GM12872 (cell line): ENCODE results near the gene UBA5.

Experiments
- TF ChIP-seq, protein P1 (sequence below): IDR thresholded peaks from 3 replicates; pipeline ENCODE4 v1.5.1; 2011; ENCODE audit warnings: low read depth, mild to moderate bottlenecking, low read length, moderate library complexity; ENCODE audit not compliant: insufficient read depth

Gene UBA5

GRCh38 chr3:132641837-132642538 lies 18.1 kb upstream of the UBA5 start:
- TF ChIP-seq, protein P1, sequence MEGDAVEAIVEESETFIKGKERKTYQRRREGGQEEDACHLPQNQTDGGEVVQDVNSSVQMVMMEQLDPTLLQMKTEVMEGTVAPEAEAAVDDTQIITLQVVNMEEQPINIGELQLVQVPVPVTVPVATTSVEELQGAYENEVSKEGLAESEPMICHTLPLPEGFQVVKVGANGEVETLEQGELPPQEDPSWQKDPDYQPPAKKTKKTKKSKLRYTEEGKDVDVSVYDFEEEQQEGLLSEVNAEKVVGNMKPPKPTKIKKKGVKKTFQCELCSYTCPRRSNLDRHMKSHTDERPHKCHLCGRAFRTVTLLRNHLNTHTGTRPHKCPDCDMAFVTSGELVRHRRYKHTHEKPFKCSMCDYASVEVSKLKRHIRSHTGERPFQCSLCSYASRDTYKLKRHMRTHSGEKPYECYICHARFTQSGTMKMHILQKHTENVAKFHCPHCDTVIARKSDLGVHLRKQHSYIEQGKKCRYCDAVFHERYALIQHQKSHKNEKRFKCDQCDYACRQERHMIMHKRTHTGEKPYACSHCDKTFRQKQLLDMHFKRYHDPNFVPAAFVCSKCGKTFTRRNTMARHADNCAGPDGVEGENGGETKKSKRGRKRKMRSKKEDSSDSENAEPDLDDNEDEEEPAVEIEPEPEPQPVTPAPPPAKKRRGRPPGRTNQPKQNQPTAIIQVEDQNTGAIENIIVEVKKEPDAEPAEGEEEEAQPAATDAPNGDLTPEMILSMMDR = peak; percentile 62

GRCh38 chr3:132642539-132642847 lies 17.6 kb upstream of the UBA5 start:
- TF ChIP-seq, protein P1 = no peak

DNA sequence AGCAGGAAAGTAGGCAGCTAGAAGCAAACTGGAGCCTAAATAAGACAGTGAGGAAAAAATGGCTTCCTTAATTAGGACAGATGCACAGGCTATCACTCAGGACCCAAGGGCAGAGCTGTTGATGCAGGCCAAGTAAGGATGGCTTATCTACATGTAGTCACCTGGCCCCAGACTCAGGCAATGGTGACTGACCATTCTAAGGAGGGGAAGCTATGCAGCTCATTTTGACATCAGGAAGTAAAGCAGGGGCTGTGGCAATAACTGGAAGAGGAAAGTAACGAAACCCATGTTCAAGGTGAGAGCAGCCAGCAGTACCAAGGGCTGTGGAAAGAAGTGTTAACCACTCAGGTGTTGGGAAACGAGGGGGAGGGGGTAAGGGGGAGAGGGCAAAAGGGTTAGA lies 16.8 kb upstream of the UBA5 start:
- TF ChIP-seq, protein P1 = no peak

- TF ChIP-seq, protein P1 = no peak
Observed at GRCh38 chr3:132645058-132645457, 15.1 kb upstream of the UBA5 start.

GRCh38 chr3:132650153-132650552 lies 10.0 kb upstream of the UBA5 start:
- TF ChIP-seq, protein P1 = no peak

- TF ChIP-seq, protein P1 = no peak
Observed at GRCh38 chr3:132652640-132653270, 7.4 kb upstream of the UBA5 start.

DNA sequence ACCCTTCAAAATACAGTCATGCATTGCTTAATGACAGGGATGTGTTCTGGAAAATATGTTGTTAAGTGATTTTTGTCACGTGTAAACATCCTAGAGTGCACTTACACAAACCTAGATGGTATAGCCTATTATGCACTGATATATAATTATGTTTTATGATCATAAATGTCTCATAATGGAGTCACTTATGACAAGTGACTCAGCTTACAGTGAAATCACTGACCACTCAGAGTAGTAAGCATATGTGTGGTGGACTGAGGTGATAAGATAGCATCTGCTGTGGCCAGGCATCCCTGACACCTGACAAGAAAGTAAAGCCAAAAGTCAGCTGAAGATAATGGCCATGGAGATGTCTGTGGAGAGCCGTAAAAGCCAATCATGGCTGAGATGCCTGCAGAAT lies 5.9 kb upstream of the UBA5 start:
- TF ChIP-seq, protein P1 = no peak
